Hepatocyte (in vitro differentiated cells): ENCODE results near the gene ANGPTL5. TPM values are rescaled to one million over a fixed set of nuclear protein-coding genes. Genes with fewer than 3 reads are reported as not detected.

Source experiments
- DNase-seq: peaks from one replicate; pipeline ENCODE4 v3.0.0-alpha.2; 2016; ENCODE audit warnings: low spot score
- H2AFZ ChIP-seq: fragments of 200-600 bp; sonication (generic); 2 replicates; pipeline ENCODE4 v1.6.0; 2016; ENCODE audit warnings: antibody characterized with exemption, mild to moderate bottlenecking
- H3K27ac ChIP-seq: fragments of 200-600 bp; sonication (generic); 2 replicates; pipeline ENCODE4 v1.5.1; 2016; ENCODE audit warnings: mild to moderate bottlenecking
- H3K27me3 ChIP-seq: fragments of 200-600 bp; sonication (generic); 2 replicates; pipeline ENCODE4 v1.6.1; 2016
- H3K36me3 ChIP-seq: fragments of 200-600 bp; sonication (generic); replicated peaks from 2 replicates; pipeline ENCODE4 v1.5.1; 2016; ENCODE audit warnings: low read depth; ENCODE audit not compliant: insufficient read depth
- H3K4me1 ChIP-seq: fragments of 200-600 bp; sonication (generic); 2 replicates; pipeline ENCODE4 v1.5.1; 2016; ENCODE audit warnings: mild to moderate bottlenecking, moderate library complexity; ENCODE audit not compliant: insufficient read depth
- H3K4me2 ChIP-seq: fragments of 200-600 bp; sonication (generic); 2 replicates; pipeline ENCODE4 v1.6.0; 2016
- H3K4me3 ChIP-seq: fragments of 200-600 bp; sonication (generic); 2 replicates; pipeline ENCODE4 v1.5.1; 2016; ENCODE audit warnings: mild to moderate bottlenecking
- H3K79me2 ChIP-seq: fragments of 200-600 bp; sonication (generic); 2 replicates; pipeline ENCODE4 v1.6.0; 2017; ENCODE audit warnings: mild to moderate bottlenecking
- H3K9me2 ChIP-seq: fragments of 200-600 bp; sonication (generic); replicated peaks from 2 replicates; pipeline ENCODE4 v1.6.0; 2017; ENCODE audit warnings: mild to moderate bottlenecking; ENCODE audit not compliant: insufficient read depth
- H3K9me3 ChIP-seq: fragments of 200-600 bp; sonication (generic); 2 replicates; pipeline ENCODE4 v1.5.1; 2016; ENCODE audit warnings: low read depth, mild to moderate bottlenecking
- H4K20me1 ChIP-seq: fragments of 200-600 bp; sonication (generic); 2 replicates; pipeline ENCODE4 v1.6.0; 2016; ENCODE audit warnings: mild to moderate bottlenecking; ENCODE audit not compliant: insufficient read depth, poor library complexity, severe bottlenecking
- CTCF ChIP-seq: fragments of 200-600 bp; sonication (generic); IDR thresholded peaks from 2 replicates; pipeline ENCODE4 v1.5.1; 2016; ENCODE audit warnings: antibody characterized with exemption, mild to moderate bottlenecking; ENCODE audit not compliant: poor library complexity
- EZH2 ChIP-seq: fragments of 200-600 bp; sonication (generic); IDR thresholded peaks from 2 replicates; pipeline ENCODE4 v1.6.1; 2016; ENCODE audit warnings: antibody characterized with exemption, mild to moderate bottlenecking, borderline replicate concordance
- EZH2phosphoT487 ChIP-seq: fragments of 200-600 bp; sonication (generic); IDR thresholded peaks from one replicate; pipeline ENCODE4 v1.6.1; 2018; ENCODE audit warnings: antibody characterized with exemption, mild to moderate bottlenecking, low read depth, moderate library complexity; ENCODE audit not compliant: unreplicated experiment, severe bottlenecking
- WGBS: methylation state at CpG from one replicate; pipeline ENCODE4 v1.1.6; 2016; ENCODE audit warnings: low lambda C conversion rate; ENCODE audit errors: missing lambda C conversion rate; 5-methylcytosine and 5-hydroxymethylcytosine counted together
- polyA plus RNA-seq: library from polyadenylated mRNA; unstranded; fragments of >200 nt; fragmentation: Nextera tagmentation; extraction: Ambion mirVana; gene quantifications from 2 replicates; pipeline ENCODE4 v1.2.1, GENCODE V29; 2016
- total RNA-seq: library from RNA; depleted of rRNA; stranded (reverse); fragments of >200 nt; gene quantifications from 2 replicates; pipeline ENCODE4 v1.2.3, GENCODE V29; 2014

The ANGPTL5 gene
- total and polyA plus RNA-seq, 2 experiments from 2014 or later = 0.12 TPM; not detected in 1

- Histone ChIP-seq H3K4me3 (no peak overlapping the region), H3K36me3 (no peaks in the 10 kb centered on the region), H2AFZ (no peak overlapping the region), H4K20me1 (no peaks in the 10 kb centered on the region), H3K4me1 (no peaks in the 10 kb centered on the region), H3K9me3 (no peaks in the 10 kb centered on the region), H3K27me3 (no peaks in the 10 kb centered on the region), H3K27ac (no peak overlapping the region), H3K4me2 (no peak overlapping the region), H3K79me2 (no peaks in the 10 kb centered on the region), H3K9me2 (no peaks in the 10 kb centered on the region)
- DNase-seq = no peak
- 90% methylated on average over 2 of the region's 2 CpGs for WGBS
- TF ChIP-seq EZH2phosphoT487 = no peak
- TF ChIP-seq CTCF = no peak
- no peak for TF ChIP-seq EZH2
Observed at GRCh38 chr11:101923554-101923953, 7.2 kb upstream of the ANGPTL5 start.

- TF ChIP-seq EZH2phosphoT487 (no peak), CTCF (no peak), EZH2 (no peak)
- Histone ChIP-seq H3K9me2 (no peaks in the 10 kb centered on the region), H3K27me3 (no peaks in the 10 kb centered on the region), H3K79me2 (no peaks in the 10 kb centered on the region), H3K9me3 (no peaks in the 10 kb centered on the region), H2AFZ (no peak overlapping the region), H3K36me3 (no peaks in the 10 kb centered on the region), H3K4me3 (no peak overlapping the region), H3K27ac (no peak overlapping the region), H4K20me1 (no peaks in the 10 kb centered on the region), H3K4me1 (no peaks in the 10 kb centered on the region), H3K4me2 (no peak overlapping the region)
- 91% methylated on average over 1 of the region's 1 CpG for WGBS
- no peak for DNase-seq
Observed at GRCh38 chr11:101920992-101921391, 4.7 kb upstream of the ANGPTL5 start.

- no peak overlapping the region for H2AFZ ChIP-seq
- peaks cover 6% of the 10 kb centered on the region for H3K4me1 ChIP-seq
- no peak overlapping the region for H3K27ac ChIP-seq
- no peaks in the 10 kb centered on the region for H4K20me1 ChIP-seq
- H3K36me3 ChIP-seq = no peaks in the 10 kb centered on the region
- no peaks in the 10 kb centered on the region for H3K9me2 ChIP-seq
- DNase-seq = no peak
- no peak overlapping the region for H3K4me2 ChIP-seq
- H3K9me3 ChIP-seq = no peaks in the 10 kb centered on the region
- TF ChIP-seq EZH2 = no peak
- TF ChIP-seq CTCF = no peak
- TF ChIP-seq EZH2phosphoT487 = no peak
- no peaks in the 10 kb centered on the region for H3K79me2 ChIP-seq
- H3K4me3 ChIP-seq = no peak overlapping the region
- H3K27me3 ChIP-seq = no peaks in the 10 kb centered on the region
Observed at GRCh38 chr11:101917226-101917625, 904 bp upstream of the ANGPTL5 start.

GRCh38 chr11:101915791-101916291, 481 bp downstream of the ANGPTL5 start:
- Histone ChIP-seq H2AFZ (peak overlapping the region; percentile 51), H3K79me2 (no peaks in the 10 kb centered on the region), H3K36me3 (no peaks in the 10 kb centered on the region), H3K4me2 (peak overlapping the region; percentile 78), H3K9me3 (no peaks in the 10 kb centered on the region), H3K4me1 (peaks cover 6% of the 10 kb centered on the region), H3K4me3 (peak overlapping the region; percentile 49), H3K27me3 (no peaks in the 10 kb centered on the region), H3K27ac (peak overlapping the region; percentile 86), H3K9me2 (no peaks in the 10 kb centered on the region), H4K20me1 (no peaks in the 10 kb centered on the region)
- TF ChIP-seq CTCF = no peak
- no peak for TF ChIP-seq EZH2phosphoT487
- no peak for TF ChIP-seq EZH2
- WGBS = 13% methylated on average over 4 of the region's 4 CpGs
- DNase-seq = peak; percentile 24
